IMR-90 (cell line): ENCODE measurements around the gene PES1. TPM values are rescaled to one million over a fixed set of nuclear protein-coding genes. Genes with fewer than 3 reads are reported as not detected.
A peak's percentile ranks its signal among the peaks of the same experiment; 100 is the strongest.

Experiments used
- ATAC-seq: fragments of 200-7000 bp; cut with Tn5 transposase; 2 replicates; pipeline ENCODE4 v1.9.1; 2020; ENCODE audit warnings: low read depth, mild to moderate bottlenecking, moderate library complexity
- BruUV-seq: library from RNA; stranded (reverse); fragments of 400-500 nt; replicated peaks from 2 replicates; lab custom pipeline; 2021; lab: Mats Ljungman, UMichigan
- CTCF ChIA-PET: fragments of 300-600 bp; formaldehyde crosslinking; extraction: SDS; loops from one replicate; lab custom pipeline; 2021; ENCODE audit warnings: antibody characterized with exemption; lab: Yijun Ruan, JAX
- POLR2A ChIA-PET: fragments of 300-600 bp; sonication (Branson Sonifier 250); formaldehyde crosslinking; loops from one replicate; lab custom pipeline; 2022; ENCODE audit warnings: antibody characterized with exemption; ENCODE audit not compliant: unreplicated experiment; lab: Charles Lee
- DNase-seq: peaks from one replicate; pipeline ENCODE4 v3.0.0; 2013
- H2AFZ ChIP-seq: replicated peaks from 2 replicates; pipeline ENCODE3; 2013; ENCODE audit warnings: low read length, mild to moderate bottlenecking; ENCODE audit not compliant: poor library complexity
- H2AK5ac ChIP-seq: 2 replicates; pipeline ENCODE4 v1.6.1; 2013; ENCODE audit warnings: low read depth, low read length, inconsistent platforms
- H2AK9ac ChIP-seq: replicated peaks from 2 replicates; pipeline ENCODE3; 2013; ENCODE audit warnings: mild to moderate bottlenecking, low read depth, low read length, moderate library complexity; ENCODE audit not compliant: poor library complexity
- H2BK120ac ChIP-seq: 2 replicates; pipeline ENCODE4 v1.6.1; 2013; ENCODE audit warnings: low read depth, low read length, inconsistent platforms
- H2BK15ac ChIP-seq: 3 replicates; pipeline ENCODE4 v1.6.1; 2013; ENCODE audit warnings: low read depth, low read length, inconsistent platforms
- H2BK20ac ChIP-seq: 2 replicates; pipeline ENCODE4 v1.6.1; 2013; ENCODE audit warnings: low read depth, mild to moderate bottlenecking, inconsistent platforms, low read length, moderate library complexity
- H2BK5ac ChIP-seq: 2 replicates; pipeline ENCODE4 v1.6.1; 2013; ENCODE audit warnings: mild to moderate bottlenecking, low read depth, low read length, inconsistent platforms; ENCODE audit not compliant: poor library complexity, severe bottlenecking
- H3K14ac ChIP-seq: replicated peaks from 2 replicates; pipeline ENCODE4 v1.6.1; 2013; ENCODE audit warnings: low read depth, low read length, inconsistent platforms
- H3K18ac ChIP-seq: 2 replicates; pipeline ENCODE4 v1.6.1; 2013; ENCODE audit warnings: low read depth, low read length, control low read depth
- H3K23ac ChIP-seq: 2 replicates; pipeline ENCODE4 v1.6.1; 2013; ENCODE audit warnings: low read depth, low read length, inconsistent platforms
- H3K27ac ChIP-seq: 2 replicates; pipeline ENCODE4 v1.5.1; 2013; ENCODE audit warnings: mild to moderate bottlenecking, control low read depth, low read length; ENCODE audit not compliant: insufficient read depth
- H3K27me3 ChIP-seq: 2 replicates; pipeline ENCODE4 v1.6.1; 2013; ENCODE audit warnings: low read length; ENCODE audit not compliant: control insufficient read depth, insufficient read depth
- H3K36me3 ChIP-seq: 2 replicates; pipeline ENCODE4 v1.6.1; 2013; ENCODE audit warnings: low read length, mixed read lengths; ENCODE audit not compliant: control insufficient read depth, insufficient read depth
- H3K4ac ChIP-seq: 2 replicates; pipeline ENCODE4 v1.6.1; 2013; ENCODE audit warnings: low read depth, low read length, inconsistent platforms
- H3K4me1 ChIP-seq: 2 replicates; pipeline ENCODE4 v1.6.1; 2013; ENCODE audit warnings: low read length, mixed read lengths; ENCODE audit not compliant: control insufficient read depth, insufficient read depth
- H3K4me2 ChIP-seq: 2 replicates; pipeline ENCODE4 v1.6.1; 2013; ENCODE audit warnings: low read depth, mild to moderate bottlenecking, control low read depth, low read length, moderate library complexity
- H3K4me3 ChIP-seq: 2 replicates; pipeline ENCODE4 v1.5.1; 2013; ENCODE audit warnings: low read depth, mild to moderate bottlenecking, control low read depth, low read length, moderate library complexity; ENCODE audit not compliant: insufficient read depth
- H3K56ac ChIP-seq: 2 replicates; pipeline ENCODE4 v1.6.1; 2013; ENCODE audit warnings: low read length, inconsistent platforms; ENCODE audit not compliant: insufficient read depth; ENCODE audit errors: extremely low read depth
- H3K79me1 ChIP-seq, 2 experiments: 2 replicates each; pipeline ENCODE4 v1.6.1; 2013; ENCODE audit warnings: low read length in 2 of 2, inconsistent platforms in 1 of 2, low read depth in 1 of 2
- H3K9ac ChIP-seq: 2 replicates; pipeline ENCODE4 v1.6.1; 2013; ENCODE audit warnings: low read depth, low read length, control low read depth
- H3K9me1 ChIP-seq: 2 replicates; pipeline ENCODE4 v1.6.1; 2013; ENCODE audit warnings: low read length, inconsistent platforms; ENCODE audit not compliant: insufficient read depth
- H3K9me3 ChIP-seq: 2 replicates; pipeline ENCODE4 v1.6.1; 2013; ENCODE audit warnings: low read length; ENCODE audit not compliant: control insufficient read depth, insufficient read depth
- H4K20me1 ChIP-seq: 2 replicates; pipeline ENCODE4 v1.6.1; 2013; ENCODE audit warnings: low read length, inconsistent platforms; ENCODE audit not compliant: insufficient read depth
- H4K5ac ChIP-seq: 2 replicates; pipeline ENCODE4 v1.6.1; 2013; ENCODE audit warnings: mild to moderate bottlenecking, low read depth, low read length, control low read depth
- H4K8ac ChIP-seq, 2 experiments: 2 replicates each; pipeline ENCODE4 v1.6.1; 2013; ENCODE audit warnings: low read depth in 2 of 2, low read length in 2 of 2, control low read depth in 1 of 2, inconsistent platforms in 1 of 2
- H4K91ac ChIP-seq: 2 replicates; pipeline ENCODE4 v1.6.1; 2013; ENCODE audit warnings: low read depth, low read length, inconsistent platforms; ENCODE audit not compliant: insufficient read depth
- BHLHE40 ChIP-seq: fragments of 150-350 bp; IDR thresholded peaks from 2 replicates; pipeline ENCODE4 v1.6.1; 2016; ENCODE audit warnings: mild to moderate bottlenecking, low read depth, low read length
- CEBPB ChIP-seq: IDR thresholded peaks from 2 replicates; pipeline ENCODE4 v1.6.1; 2012; ENCODE audit warnings: low read depth, low read length, improper control_type of control experiment
- CTCF ChIP-seq: conservative IDR thresholded peaks from 2 replicates; pipeline ENCODE4 v1.5.1; 2012; ENCODE audit warnings: mild to moderate bottlenecking, low read depth, low read length, improper control_type of control experiment
- ELK1 ChIP-seq: fragments of 150-350 bp; IDR thresholded peaks from 2 replicates; pipeline ENCODE4 v1.6.1; 2016; ENCODE audit warnings: low read depth, mild to moderate bottlenecking, low read length, moderate library complexity, borderline replicate concordance
- FOS ChIP-seq: fragments of 150-350 bp; IDR thresholded peaks from 2 replicates; pipeline ENCODE4 v1.6.1; 2016; ENCODE audit warnings: low read depth, low read length
- NFE2L2 ChIP-seq: fragments of 150-350 bp; IDR thresholded peaks from 2 replicates; pipeline ENCODE4 v1.6.1; 2016; ENCODE audit warnings: low read depth, mild to moderate bottlenecking, low read length
- RAD21 ChIP-seq: IDR thresholded peaks from 2 replicates; pipeline ENCODE4 v1.6.1; 2012; ENCODE audit warnings: low read length, improper control_type of control experiment
- RFX5 ChIP-seq: IDR thresholded peaks from 2 replicates; pipeline ENCODE4 v1.8.0; 2012; ENCODE audit warnings: low read depth, mild to moderate bottlenecking, low read length, moderate library complexity
- SMC3 ChIP-seq: fragments of 150-350 bp; IDR thresholded peaks from 2 replicates; pipeline ENCODE4 v1.6.1; 2016; ENCODE audit warnings: low read depth, mild to moderate bottlenecking, antibody characterized with exemption, low read length, moderate library complexity
- WGBS, 2 experiments: methylation state at CpG; one replicate each; pipeline versions ENCODE4 v1.1.5 to v1.1.7; 2013; ENCODE audit warnings: missing lambda C conversion rate in 2 of 2; ENCODE audit not compliant: insufficient read length in 1 of 2; ENCODE audit errors: extremely low coverage in 2 of 2; 5-methylcytosine and 5-hydroxymethylcytosine counted together
- dilution Hi-C: fragments of 300-500 bp; cut with HindIII; formaldehyde crosslinking; loops from one replicate; pipeline ENCODE4 v1.14.3; 2018; ENCODE audit warnings: low sequenced_read_pairs; ENCODE audit not compliant: unreplicated experiment
- in situ Hi-C: fragments of 300-500 bp; cut with MboI; formaldehyde crosslinking; loops from 3 replicates; pipeline ENCODE4 v1.14.3; 2019; ENCODE audit warnings: low sequenced_read_pairs, inconsistent platforms, mixed read lengths
- intact Hi-C: fragments of 100-400 bp; cut with micrococcal nuclease; formaldehyde crosslinking; loops from 2 replicates; pipeline ENCODE4 v1.10.0; 2022
- polyA plus RNA-seq, 3 experiments: library from polyadenylated mRNA; depleted of rRNA; stranded (reverse); fragments of >200 nt; gene quantifications; 2 replicates each; pipeline ENCODE4 v1.2.3, GENCODE V29; 2012; ENCODE audit warnings: low replicate concordance in 1 of 3
- total RNA-seq: library from RNA; depleted of rRNA; stranded (reverse); fragments of >200 nt; gene quantifications from 2 replicates; pipeline ENCODE4 v1.2.3, GENCODE V29; 2012

PES1 gene
- total and polyA plus RNA-seq, 2 of the 4 experiments (the other 2 are of a cell fraction): 120 to 142 TPM

GRCh38 chr22:30602049-30602448 lies 10.3 kb upstream of the PES1 start:
- H2BK20ac ChIP-seq: no peak overlapping the region
- H3K79me1 ChIP-seq: no peaks in the 10 kb centered on the region
- no peak for TF ChIP-seq RFX5
- peak; percentile 31; the same call in 1 of the 2 replicates for TF ChIP-seq RAD21
- no peak for TF ChIP-seq BHLHE40
- TF ChIP-seq CEBPB: no peak
- TF ChIP-seq CTCF: peak; percentile 27; the same call in 1 of the 2 replicates
- no peak for TF ChIP-seq NFE2L2
- TF ChIP-seq SMC3: peak; percentile 10; the same call in 1 of the 2 replicates
- no peak for TF ChIP-seq ELK1
- no peak for TF ChIP-seq FOS
- no peak overlapping the region for H4K5ac ChIP-seq
- no peak overlapping the region for H3K4ac ChIP-seq
- no peak overlapping the region for H4K8ac ChIP-seq
- H2BK15ac ChIP-seq: no peak overlapping the region
- intact Hi-C loops (no loop called here), dilution Hi-C loops (no loop called here), in situ Hi-C loops (no loop called here)
- no TSS peak for BruUV-seq
- no peaks in the 10 kb centered on the region for H4K20me1 ChIP-seq
- no peak for ATAC-seq
- no peak overlapping the region for H2AK5ac ChIP-seq
- CTCF ChIA-PET: interaction anchor here (0.6 kb wide), 2 partner anchors 154 to 850 kb away, joined by 3 to 4 read pairs; no protein-coding TSS in a partner anchor
- no peak overlapping the region for H3K4me2 ChIP-seq
- H4K91ac ChIP-seq: no peak overlapping the region
- H3K9me1 ChIP-seq: 0 out of 2 replicates have a peak, but pooled peaks cover 3% of the 10 kb centered on the region
- no peak overlapping the region for H3K14ac ChIP-seq
- H3K18ac ChIP-seq: no peak overlapping the region
- H3K23ac ChIP-seq: no peak overlapping the region
- WGBS, 2 experiments: no CpG with 5 or more reads among the region's 3 CpGs
- H3K27me3 ChIP-seq: no peaks in the 10 kb centered on the region; the same call in 1 of the 2 replicates
- H3K4me3 ChIP-seq: no peak overlapping the region
- H3K36me3 ChIP-seq: no peaks in the 10 kb centered on the region
- no peak overlapping the region for H3K9ac ChIP-seq
- no peak overlapping the region for H2AFZ ChIP-seq
- peak; percentile 43 for DNase-seq
- no peak overlapping the region for H2BK120ac ChIP-seq
- no peak overlapping the region for H2AK9ac ChIP-seq
- no peak overlapping the region for H2BK5ac ChIP-seq
- H3K56ac ChIP-seq: no peak overlapping the region
- peaks cover 5% of the 10 kb centered on the region for H3K4me1 ChIP-seq
- H3K9me3 ChIP-seq: no peaks in the 10 kb centered on the region
- no peak overlapping the region for H3K27ac ChIP-seq
- POLR2A ChIA-PET: no interaction called here
